Measurements from ENCODE around the gene ANXA11. TPM values are rescaled to one million over a fixed set of nuclear protein-coding genes. Genes with fewer than 3 reads are reported as not detected.

ANXA11 gene
- total and polyA plus RNA-seq, 2 of the 4 experiments (the other 2 are of a cell fraction), result 39.4 to 109 TPM

DNA sequence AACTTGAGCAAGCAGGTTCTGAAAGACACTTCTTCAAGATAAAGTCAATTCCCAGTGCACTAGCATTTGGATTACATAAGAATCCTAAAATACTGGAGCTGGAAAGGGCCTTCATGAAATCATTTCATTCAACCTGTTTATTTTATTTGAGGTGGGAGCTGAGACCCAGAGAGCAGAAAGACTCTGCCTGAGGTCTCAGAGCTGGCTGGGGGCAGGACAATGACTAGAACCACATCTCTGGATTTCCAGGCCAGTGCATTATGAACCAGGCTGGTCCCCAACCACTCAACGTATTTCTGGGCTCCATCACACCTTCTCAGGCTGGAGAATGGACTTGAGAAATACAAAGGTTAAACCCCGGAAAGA is 8.4 kb downstream of the ANXA11 start:
- Histone ChIP-seq H3K4me3 (ENCODE audit: insufficient read depth, low read depth, low read length) (no peak overlapping the region), H3K4me2 (ENCODE audit: low read depth, low read length) (no peak overlapping the region), H3K9me3 (ENCODE audit: control insufficient read depth, insufficient read depth, low read length) (peaks cover 2% of the 10 kb centered on the region; the same call in 1 of the 2 replicates), H3K27ac (ENCODE audit: insufficient read depth, low read length) (no peak overlapping the region), H4K5ac (ENCODE audit: low read depth, low read length) (no peak overlapping the region), H3K23ac (ENCODE audit: low read depth, low read length) (no peak overlapping the region), H4K8ac (ENCODE audit: low read depth in 2 of 2, low read length in 2 of 2) (no peak overlapping the region), H4K91ac (ENCODE audit: insufficient read depth, low read depth, low read length) (no peak overlapping the region), H4K20me1 (ENCODE audit: insufficient read depth, low read length) (peaks cover 91% of the 10 kb centered on the region), H2BK15ac (ENCODE audit: low read depth, low read length) (no peak overlapping the region), H3K14ac (replicated peaks; ENCODE audit: low read depth, low read length) (no peak overlapping the region), H3K9ac (ENCODE audit: low read depth, low read length) (no peak overlapping the region), H2BK20ac (ENCODE audit: low read depth, low read length) (no peak overlapping the region), H3K18ac (ENCODE audit: low read depth, low read length) (no peak overlapping the region), H2AK5ac (ENCODE audit: low read depth, low read length) (no peak overlapping the region), H3K36me3 (ENCODE audit: control insufficient read depth, insufficient read depth, low read length) (peaks cover 9% of the 10 kb centered on the region; the same call in 1 of the 2 replicates), H3K4me1 (ENCODE audit: control insufficient read depth, insufficient read depth, low read length) (peaks cover 35% of the 10 kb centered on the region), H3K56ac (ENCODE audit: extremely low read depth, insufficient read depth, low read length) (no peak overlapping the region), H2AK9ac (replicated peaks; ENCODE audit: low read depth, low read length, poor library complexity) (no peak overlapping the region), H2AFZ (replicated peaks; ENCODE audit: low read length, poor library complexity) (no peak overlapping the region), H3K9me1 (ENCODE audit: insufficient read depth, low read length) (peaks cover 42% of the 10 kb centered on the region), H3K79me1 (ENCODE audit: low read depth in 1 of 2, low read length in 2 of 2) (peaks cover 6 to 72% of the 10 kb centered on the region in 2 experiments), H2BK120ac (ENCODE audit: low read depth, low read length) (no peak overlapping the region), H2BK5ac (ENCODE audit: low read depth, low read length, poor library complexity, severe bottlenecking) (no peak overlapping the region), H3K4ac (ENCODE audit: low read depth, low read length) (no peak overlapping the region), H3K27me3 (ENCODE audit: control insufficient read depth, insufficient read depth, low read length) (no peaks in the 10 kb centered on the region)
- TF ChIP-seq BHLHE40 (IDR thresholded peaks at IDR 0.05; ENCODE audit: low read depth, low read length) (no peak), FOS (IDR thresholded peaks at IDR 0.05; ENCODE audit: low read depth, low read length) (no peak), RFX5 (IDR thresholded peaks at IDR 0.05; ENCODE audit: low read depth, low read length) (no peak), MAFK (IDR thresholded peaks at IDR 0.05; ENCODE audit: low read depth, low read length) (no peak), POLR2A (IDR thresholded peaks at IDR 0.05; ENCODE audit: low read depth, low read length) (no peak), MAZ (IDR thresholded peaks at IDR 0.05; ENCODE audit: borderline replicate concordance, low read depth, low read length) (no peak), CHD1 (IDR thresholded peaks at IDR 0.05; ENCODE audit: low read depth, low read length) (no peak), SMC3 (IDR thresholded peaks at IDR 0.05; ENCODE audit: low read depth, low read length) (no peak)
- TF ChIP-seq, protein P1, sequence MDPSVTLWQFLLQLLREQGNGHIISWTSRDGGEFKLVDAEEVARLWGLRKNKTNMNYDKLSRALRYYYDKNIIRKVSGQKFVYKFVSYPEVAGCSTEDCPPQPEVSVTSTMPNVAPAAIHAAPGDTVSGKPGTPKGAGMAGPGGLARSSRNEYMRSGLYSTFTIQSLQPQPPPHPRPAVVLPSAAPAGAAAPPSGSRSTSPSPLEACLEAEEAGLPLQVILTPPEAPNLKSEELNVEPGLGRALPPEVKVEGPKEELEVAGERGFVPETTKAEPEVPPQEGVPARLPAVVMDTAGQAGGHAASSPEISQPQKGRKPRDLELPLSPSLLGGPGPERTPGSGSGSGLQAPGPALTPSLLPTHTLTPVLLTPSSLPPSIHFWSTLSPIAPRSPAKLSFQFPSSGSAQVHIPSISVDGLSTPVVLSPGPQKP (IDR thresholded peaks at IDR 0.05; ENCODE audit: borderline replicate concordance, low read depth, low read length), result no peak
- no CpG with 5 or more reads among the region's 2 CpGs for whole genome bisulfite sequencing, 2 experiments (ENCODE audit: extremely low coverage in 2 of 2, insufficient read length in 1 of 2)
- dilution Hi-C loops (cut with HindIII; ENCODE audit: low sequenced_read_pairs, unreplicated experiment), result no loop called here
- ChIA-PET CTCF (no interaction called here), POLR2A (ENCODE audit: unreplicated experiment) (no interaction called here)
- no TSS peak for BruUV-seq (replicated peaks)
- ATAC-seq (ENCODE audit: low read depth) (no peak), DNase-seq (no peak)
- intact Hi-C loops (cut with micrococcal nuclease), result no loop called here
- in situ Hi-C loops (cut with MboI; ENCODE audit: low sequenced_read_pairs), result no loop called here
